GM12892 (cell line): ENCODE data around the gene GPS1.

ENCODE experiments used
- POLR2A ChIP-seq: IDR thresholded peaks from 2 replicates; pipeline ENCODE4 v1.6.1; 2011; ENCODE audit warnings: low read depth, low read length, control low read depth
- POLR2AphosphoS5 ChIP-seq: IDR thresholded peaks from 2 replicates; pipeline ENCODE4 v1.6.1; 2011; ENCODE audit warnings: low read depth, low read length, control low read depth

GRCh38 chr17:82094931-82095776 lies 43.5 kb downstream of the GPS1 start:
- no peak for TF ChIP-seq POLR2A
- no peak for TF ChIP-seq POLR2AphosphoS5
